ENCODE data around the gene RNF130.

The RNF130 gene

GRCh38 chr5:179980767-179981166 is 90.8 kb downstream of the RNF130 start:
- no peaks in the 10 kb centered on the region for H3K79me2 ChIP-seq (ENCODE audit: low read length)
- H3K27me3 ChIP-seq (ENCODE audit: low read depth, low read length): peaks cover 45% of the 10 kb centered on the region
- H3K36me3 ChIP-seq (replicated peaks; ENCODE audit: low read depth, low read length): no peaks in the 10 kb centered on the region

GRCh38 chr5:179978792-179979191 is 92.8 kb downstream of the RNF130 start:
- Histone ChIP-seq H3K36me3 (replicated peaks; ENCODE audit: low read depth, low read length) (no peaks in the 10 kb centered on the region), H4K20me1 (ENCODE audit: insufficient read depth, low read length) (no peaks in the 10 kb centered on the region), H3K9me3 (ENCODE audit: insufficient read depth, low read length) (no peaks in the 10 kb centered on the region), H3K9ac (ENCODE audit: low read length) (no peak overlapping the region), H3K4me2 (ENCODE audit: low read length) (no peak overlapping the region), H3K27me3 (ENCODE audit: low read depth, low read length) (peaks cover 35% of the 10 kb centered on the region), H3K4me1 (ENCODE audit: low read length) (peaks cover 23% of the 10 kb centered on the region), H3K4me3 (ENCODE audit: low read length) (no peak overlapping the region), H3K79me2 (ENCODE audit: low read length) (no peaks in the 10 kb centered on the region), H3K27ac (ENCODE audit: low read length) (no peak overlapping the region), H2AFZ (ENCODE audit: low read depth, low read length) (no peak overlapping the region)
- TF ChIP-seq EZH2phosphoT487 (IDR thresholded peaks at IDR 0.05; ENCODE audit: low read depth): no peak
- no peak for TF ChIP-seq CTCF (IDR thresholded peaks at IDR 0.05; ENCODE audit: low read depth, low read length)

More at GRCh38 chr5:179980767-179981166, 90.8 kb downstream of the RNF130 start:
- no peaks in the 10 kb centered on the region for H4K20me1 ChIP-seq (ENCODE audit: insufficient read depth, low read length)
- H3K4me3 ChIP-seq (ENCODE audit: low read length): no peak overlapping the region
- H3K9ac ChIP-seq (ENCODE audit: low read length): no peak overlapping the region
- no peak overlapping the region for H3K4me2 ChIP-seq (ENCODE audit: low read length)
- TF ChIP-seq EZH2phosphoT487 (IDR thresholded peaks at IDR 0.05; ENCODE audit: low read depth) (no peak), CTCF (IDR thresholded peaks at IDR 0.05; ENCODE audit: low read depth, low read length) (no peak)
- H2AFZ ChIP-seq (ENCODE audit: low read depth, low read length): no peak overlapping the region
- H3K27ac ChIP-seq (ENCODE audit: low read length): no peak overlapping the region
- H3K9me3 ChIP-seq (ENCODE audit: insufficient read depth, low read length): no peaks in the 10 kb centered on the region
- H3K4me1 ChIP-seq (ENCODE audit: low read length): peaks cover 9% of the 10 kb centered on the region

GRCh38 chr5:179975713-179976134 is 95.8 kb downstream of the RNF130 start:
- H3K9ac ChIP-seq (ENCODE audit: low read length): no peak overlapping the region
- H3K4me1 ChIP-seq (ENCODE audit: low read length): peaks cover 36% of the 10 kb centered on the region
- no peaks in the 10 kb centered on the region for H3K79me2 ChIP-seq (ENCODE audit: low read length)
- H4K20me1 ChIP-seq (ENCODE audit: insufficient read depth, low read length): no peaks in the 10 kb centered on the region
- H3K27me3 ChIP-seq (ENCODE audit: low read depth, low read length): peaks cover 13% of the 10 kb centered on the region
- peaks cover 6% of the 10 kb centered on the region; the same call in 1 of the 2 replicates for H3K9me3 ChIP-seq (ENCODE audit: insufficient read depth, low read length)
- H3K27ac ChIP-seq (ENCODE audit: low read length): no peak overlapping the region
- peaks cover 8% of the 10 kb centered on the region for H3K36me3 ChIP-seq (replicated peaks; ENCODE audit: low read depth, low read length)
- peak overlapping the region; percentile 39 for H2AFZ ChIP-seq (ENCODE audit: low read depth, low read length)
- H3K4me3 ChIP-seq (ENCODE audit: low read length): peak overlapping the region; percentile 36
- TF ChIP-seq CTCF (IDR thresholded peaks at IDR 0.05; ENCODE audit: low read depth, low read length) (no peak), EZH2phosphoT487 (IDR thresholded peaks at IDR 0.05; ENCODE audit: low read depth) (no peak)
- H3K4me2 ChIP-seq (ENCODE audit: low read length): peak overlapping the region; percentile 91

GRCh38 chr5:179974946-179975712 is 96.4 kb downstream of the RNF130 start:
- peak overlapping the region; percentile 73 for H3K4me3 ChIP-seq (ENCODE audit: low read length)
- H3K9me3 ChIP-seq (ENCODE audit: insufficient read depth, low read length): peaks cover 6% of the 10 kb centered on the region; the same call in 1 of the 2 replicates
- TF ChIP-seq EZH2phosphoT487 (IDR thresholded peaks at IDR 0.05; ENCODE audit: low read depth): no peak
- TF ChIP-seq CTCF (IDR thresholded peaks at IDR 0.05; ENCODE audit: low read depth, low read length): peak; percentile 94
- peaks cover 42% of the 10 kb centered on the region for H3K4me1 ChIP-seq (ENCODE audit: low read length)
- H3K27me3 ChIP-seq (ENCODE audit: low read depth, low read length): peaks cover 7% of the 10 kb centered on the region
- no peaks in the 10 kb centered on the region for H3K79me2 ChIP-seq (ENCODE audit: low read length)
- H3K9ac ChIP-seq (ENCODE audit: low read length): peak overlapping the region; percentile 61
- H2AFZ ChIP-seq (ENCODE audit: low read depth, low read length): peak overlapping the region; percentile 76
- peaks cover 8% of the 10 kb centered on the region for H3K36me3 ChIP-seq (replicated peaks; ENCODE audit: low read depth, low read length)
- H3K27ac ChIP-seq (ENCODE audit: low read length): peak overlapping the region; percentile 48
- H3K4me2 ChIP-seq (ENCODE audit: low read length): peak overlapping the region; percentile 91
- H4K20me1 ChIP-seq (ENCODE audit: insufficient read depth, low read length): no peaks in the 10 kb centered on the region
